SK-N-SH treated with all-trans-retinoic acid at 6 μM for 48 hours (cell line): ENCODE measurements around the gene AFDN.

ENCODE experiments used
- ARNTL ChIP-seq: fragments of 450-650 bp; formaldehyde crosslinking; IDR thresholded peaks from 2 replicates; pipeline ENCODE4 v1.5.0; 2020; ENCODE audit warnings: low read depth, mild to moderate bottlenecking, moderate library complexity, borderline replicate concordance
- PPARA ChIP-seq: fragments of 250-450 bp; sonication (Bioruptor Pico); IDR thresholded peaks from 2 replicates; pipeline ENCODE4 v1.5.0; 2020; ENCODE audit warnings: mild to moderate bottlenecking, borderline replicate concordance
- SNAI2 ChIP-seq: fragments of 250-450 bp; sonication (Bioruptor Pico); IDR thresholded peaks from 2 replicates; pipeline ENCODE4 v1.5.0; 2020; ENCODE audit warnings: mild to moderate bottlenecking, moderate library complexity
- TOX ChIP-seq: fragments of 250-450 bp; sonication (Bioruptor Pico); IDR thresholded peaks from 2 replicates; pipeline ENCODE4 v1.8.0; 2021; ENCODE audit warnings: mild to moderate bottlenecking, moderate library complexity, borderline replicate concordance
- ZC3H10 ChIP-seq: fragments of 250-450 bp; sonication (Bioruptor Pico); IDR thresholded peaks from 2 replicates; pipeline ENCODE4 v1.5.1; 2021; ENCODE audit warnings: mild to moderate bottlenecking, moderate library complexity
- ZFP30 ChIP-seq: fragments of 450-650 bp; formaldehyde crosslinking; IDR thresholded peaks from 2 replicates; pipeline ENCODE4 v1.5.0; 2022; ENCODE audit warnings: mild to moderate bottlenecking, moderate library complexity
- TF ChIP-seq, protein P1 (sequence below): fragments of 250-450 bp; sonication (Bioruptor Pico); IDR thresholded peaks from 2 replicates; pipeline ENCODE4 v1.5.1; 2020; ENCODE audit warnings: low read depth, mild to moderate bottlenecking, moderate library complexity
- TF ChIP-seq, protein P2 (sequence below): fragments of 250-450 bp; sonication (Bioruptor Pico); IDR thresholded peaks from 2 replicates; pipeline ENCODE4 v1.8.0; 2021; ENCODE audit warnings: low read depth, mild to moderate bottlenecking, moderate library complexity, borderline replicate concordance
- TF ChIP-seq, protein P3 (sequence below): fragments of 250-450 bp; sonication (Bioruptor Pico); IDR thresholded peaks from 2 replicates; pipeline ENCODE4 v1.8.0; 2020; ENCODE audit warnings: mild to moderate bottlenecking, moderate library complexity, borderline replicate concordance

GRCh38 chr6:167860550-167861226 is 34.0 kb downstream of the AFDN start:
- TF ChIP-seq SNAI2 (no peak), ZC3H10 (no peak), TOX (CRISPR knock-in tag) (no peak), ZFP30 (CRISPR knock-in tag) (no peak), ARNTL (CRISPR knock-in tag) (no peak), PPARA (no peak)
- TF ChIP-seq, protein P1, sequence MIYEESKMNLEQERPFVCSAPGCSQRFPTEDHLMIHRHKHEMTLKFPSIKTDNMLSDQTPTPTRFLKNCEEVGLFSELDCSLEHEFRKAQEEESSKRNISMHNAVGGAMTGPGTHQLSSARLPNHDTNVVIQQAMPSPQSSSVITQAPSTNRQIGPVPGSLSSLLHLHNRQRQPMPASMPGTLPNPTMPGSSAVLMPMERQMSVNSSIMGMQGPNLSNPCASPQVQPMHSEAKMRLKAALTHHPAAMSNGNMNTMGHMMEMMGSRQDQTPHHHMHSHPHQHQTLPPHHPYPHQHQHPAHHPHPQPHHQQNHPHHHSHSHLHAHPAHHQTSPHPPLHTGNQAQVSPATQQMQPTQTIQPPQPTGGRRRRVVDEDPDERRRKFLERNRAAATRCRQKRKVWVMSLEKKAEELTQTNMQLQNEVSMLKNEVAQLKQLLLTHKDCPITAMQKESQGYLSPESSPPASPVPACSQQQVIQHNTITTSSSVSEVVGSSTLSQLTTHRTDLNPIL (CRISPR knock-in tag): no peak
- TF ChIP-seq, protein P2, sequence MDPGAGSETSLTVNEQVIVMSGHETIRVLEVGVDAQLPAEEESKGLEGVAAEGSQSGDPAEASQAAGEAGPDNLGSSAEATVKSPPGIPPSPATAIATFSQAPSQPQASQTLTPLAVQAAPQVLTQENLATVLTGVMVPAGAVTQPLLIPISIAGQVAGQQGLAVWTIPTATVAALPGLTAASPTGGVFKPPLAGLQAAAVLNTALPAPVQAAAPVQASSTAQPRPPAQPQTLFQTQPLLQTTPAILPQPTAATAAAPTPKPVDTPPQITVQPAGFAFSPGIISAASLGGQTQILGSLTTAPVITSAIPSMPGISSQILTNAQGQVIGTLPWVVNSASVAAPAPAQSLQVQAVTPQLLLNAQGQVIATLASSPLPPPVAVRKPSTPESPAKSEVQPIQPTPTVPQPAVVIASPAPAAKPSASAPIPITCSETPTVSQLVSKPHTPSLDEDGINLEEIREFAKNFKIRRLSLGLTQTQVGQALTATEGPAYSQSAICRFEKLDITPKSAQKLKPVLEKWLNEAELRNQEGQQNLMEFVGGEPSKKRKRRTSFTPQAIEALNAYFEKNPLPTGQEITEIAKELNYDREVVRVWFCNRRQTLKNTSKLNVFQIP (CRISPR knock-in tag): no peak
- TF ChIP-seq, protein P3, sequence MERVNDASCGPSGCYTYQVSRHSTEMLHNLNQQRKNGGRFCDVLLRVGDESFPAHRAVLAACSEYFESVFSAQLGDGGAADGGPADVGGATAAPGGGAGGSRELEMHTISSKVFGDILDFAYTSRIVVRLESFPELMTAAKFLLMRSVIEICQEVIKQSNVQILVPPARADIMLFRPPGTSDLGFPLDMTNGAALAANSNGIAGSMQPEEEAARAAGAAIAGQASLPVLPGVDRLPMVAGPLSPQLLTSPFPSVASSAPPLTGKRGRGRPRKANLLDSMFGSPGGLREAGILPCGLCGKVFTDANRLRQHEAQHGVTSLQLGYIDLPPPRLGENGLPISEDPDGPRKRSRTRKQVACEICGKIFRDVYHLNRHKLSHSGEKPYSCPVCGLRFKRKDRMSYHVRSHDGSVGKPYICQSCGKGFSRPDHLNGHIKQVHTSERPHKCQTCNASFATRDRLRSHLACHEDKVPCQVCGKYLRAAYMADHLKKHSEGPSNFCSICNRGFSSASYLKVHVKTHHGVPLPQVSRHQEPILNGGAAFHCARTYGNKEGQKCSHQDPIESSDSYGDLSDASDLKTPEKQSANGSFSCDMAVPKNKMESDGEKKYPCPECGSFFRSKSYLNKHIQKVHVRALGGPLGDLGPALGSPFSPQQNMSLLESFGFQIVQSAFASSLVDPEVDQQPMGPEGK (CRISPR knock-in tag): no peak
